Osteocyte (in vitro differentiated cells): ENCODE data around the gene PEX11G. TPM values are rescaled to one million over a fixed set of nuclear protein-coding genes. Genes with fewer than 3 reads are reported as not detected.

Source experiments
- DNase-seq: peaks from one replicate; pipeline ENCODE4 v3.0.0; 2021; ENCODE audit warnings: mixed read lengths; ENCODE audit not compliant: unreplicated experiment; ENCODE audit errors: extremely low spot score
- H3K27ac Mint-ChIP-seq: one replicate; pipeline ENCODE4 v1.8.0; 2021; ENCODE audit warnings: mild to moderate bottlenecking, mixed read lengths; ENCODE audit not compliant: unreplicated experiment
- H3K27me3 Mint-ChIP-seq: one replicate; pipeline ENCODE4 v1.8.0; 2021; ENCODE audit warnings: mixed read lengths; ENCODE audit not compliant: unreplicated experiment
- H3K36me3 Mint-ChIP-seq: one replicate; pipeline ENCODE4 v1.8.0; 2021; ENCODE audit warnings: mixed read lengths; ENCODE audit not compliant: unreplicated experiment
- H3K4me1 Mint-ChIP-seq: one replicate; pipeline ENCODE4 v1.8.0; 2021; ENCODE audit warnings: mixed read lengths; ENCODE audit not compliant: unreplicated experiment
- H3K4me3 Mint-ChIP-seq: one replicate; pipeline ENCODE4 v1.8.0; 2021; ENCODE audit warnings: mild to moderate bottlenecking, moderate library complexity, mixed read lengths; ENCODE audit not compliant: unreplicated experiment
- H3K9me3 Mint-ChIP-seq: one replicate; pipeline ENCODE4 v1.8.0; 2021; ENCODE audit warnings: mixed read lengths; ENCODE audit not compliant: unreplicated experiment
- CTCF ChIP-seq: fragments of 200-600 bp; sonication (generic); IDR thresholded peaks from 2 replicates; pipeline ENCODE4 v1.5.0; 2021; ENCODE audit warnings: antibody characterized with exemption, mild to moderate bottlenecking, moderate library complexity
- total RNA-seq: library from RNA; stranded (reverse); gene quantifications from 2 replicates; pipeline ENCODE4 v1.2.1, GENCODE V29; 2021

Gene PEX11G
- total RNA-seq, 1 donor from 2014 or later = 2.1 TPM

- no peaks in the 10 kb centered on the region for H3K9me3 Mint-ChIP-seq
- no peak overlapping the region for H3K4me3 Mint-ChIP-seq
- no peaks in the 10 kb centered on the region for H3K27me3 Mint-ChIP-seq
- H3K4me1 Mint-ChIP-seq = no peaks in the 10 kb centered on the region
- H3K27ac Mint-ChIP-seq = no peak overlapping the region
- peaks cover 9% of the 10 kb centered on the region for H3K36me3 Mint-ChIP-seq
- TF ChIP-seq CTCF = no peak
- no peak for DNase-seq
These were observed 18.1 kb downstream of the PEX11G start for GRCh38 chr19:7470540-7471305.

- Mint-ChIP-seq H3K27me3 (no peaks in the 10 kb centered on the region), H3K4me3 (no peak overlapping the region), H3K4me1 (no peaks in the 10 kb centered on the region), H3K9me3 (no peaks in the 10 kb centered on the region), H3K27ac (no peak overlapping the region), H3K36me3 (peaks cover 9% of the 10 kb centered on the region)
- no peak for DNase-seq
- no peak for TF ChIP-seq CTCF
These were observed 19.1 kb downstream of the PEX11G start for GRCh38 chr19:7469669-7470285.

- TF ChIP-seq CTCF = no peak
- no peaks in the 10 kb centered on the region for H3K4me1 Mint-ChIP-seq
These were observed 20.0 kb downstream of the PEX11G start for GRCh38 chr19:7468840-7469239.

GRCh38 chr19:7467009-7467989 is 21.5 kb downstream of the PEX11G start:
- no peaks in the 10 kb centered on the region for H3K9me3 Mint-ChIP-seq

More at GRCh38 chr19:7468840-7469239, 20.0 kb downstream of the PEX11G start:
- no peak for DNase-seq
- Mint-ChIP-seq H3K27ac (no peak overlapping the region), H3K4me3 (no peak overlapping the region), H3K36me3 (peaks cover 11% of the 10 kb centered on the region), H3K27me3 (no peaks in the 10 kb centered on the region), H3K9me3 (no peaks in the 10 kb centered on the region)

More at GRCh38 chr19:7467009-7467989, 21.5 kb downstream of the PEX11G start:
- H3K36me3 Mint-ChIP-seq = peaks cover 11% of the 10 kb centered on the region
- H3K27ac Mint-ChIP-seq = no peak overlapping the region
- H3K4me3 Mint-ChIP-seq = no peak overlapping the region
- DNase-seq = no peak
- H3K4me1 Mint-ChIP-seq = no peaks in the 10 kb centered on the region
- no peaks in the 10 kb centered on the region for H3K27me3 Mint-ChIP-seq
- no peak for TF ChIP-seq CTCF
